ENCODE measurements around the gene CHKA. TPM values are rescaled to one million over a fixed set of nuclear protein-coding genes. Genes with fewer than 3 reads are reported as not detected.

CHKA gene
- polyA plus RNA-seq, 3 donors from 2014 or later: 2.7 to 7.5 (median 4.9) TPM

GRCh38 chr11:68031144-68031464 is 90.1 kb downstream of the CHKA start:
- peak overlapping the region; percentile 92 to 98 (median 96) for H3K4me3 Mint-ChIP-seq
- peaks cover 0 to 3% (median 0%) of the 10 kb centered on the region in 6 donors for H3K9me3 Mint-ChIP-seq
- peaks cover 0 to 10% (median 3%) of the 10 kb centered on the region in 3 donors for H3K27me3 Mint-ChIP-seq (ENCODE audit: low read depth in 3 of 3)
- DNase-seq: no peak
- peaks cover 0 to 4% (median 0%) of the 10 kb centered on the region in 3 donors for H3K36me3 Mint-ChIP-seq
- peak overlapping the region; percentile 85 to 93 (median 92) for H3K27ac Mint-ChIP-seq
- peaks cover 27 to 33% of the 10 kb centered on the region in 2 donors for H3K4me1 Mint-ChIP-seq

GRCh38 chr11:68030318-68031143 is 90.7 kb downstream of the CHKA start, which contains the start of gene NDUFS8:
Gene NDUFS8 (plus strand): TSS chr11:68030681. CDS start chr11:68032152, 1,471 bp downstream.
- Mint-ChIP-seq H3K27me3 (ENCODE audit: low read depth in 3 of 3) (peaks cover under 1 to 10% (median 3%) of the 10 kb centered on the region in 3 donors), H3K4me1 (peaks cover 28 to 32% of the 10 kb centered on the region in 2 donors), H3K9me3 (peaks cover 0 to 3% (median 0%) of the 10 kb centered on the region in 6 donors), H3K4me3 (peak within 1 kb of the TSS; percentile 92 to 98 (median 96)), H3K36me3 (peaks cover 0 to 4% (median 0%) of the 10 kb centered on the region in 3 donors), H3K27ac (peak within 1 kb of the TSS; percentile 85 to 93 (median 92))
- DNase-seq: peak; percentile 97 to 98 (median 98)

- peaks cover 29 to 35% of the 10 kb centered on the region in 2 donors for H3K4me1 Mint-ChIP-seq
- H3K36me3 Mint-ChIP-seq: peaks cover 0 to 4% (median 0%) of the 10 kb centered on the region in 3 donors
- H3K4me3 Mint-ChIP-seq: peak overlapping the region; percentile 62 to 98 (median 94)
- peaks cover 3 to 10% (median 4%) of the 10 kb centered on the region in 3 donors for H3K27me3 Mint-ChIP-seq (ENCODE audit: low read depth in 3 of 3)
- peak overlapping the region in 3 of 6 donors; percentile 22 to 44 (median 23) for H3K27ac Mint-ChIP-seq
- peaks cover 0 to 3% (median 0%) of the 10 kb centered on the region in 6 donors for H3K9me3 Mint-ChIP-seq
- no peak for DNase-seq
Measured at GRCh38 chr11:68028802-68029545, 92.2 kb downstream of the CHKA start.

GRCh38 chr11:68027667-68028066 is 93.5 kb downstream of the CHKA start:
- no peak for DNase-seq
- Mint-ChIP-seq H3K4me3 (no peak overlapping the region), H3K9me3 (peaks cover 0 to 3% (median 0%) of the 10 kb centered on the region in 6 donors), H3K36me3 (peaks cover 0 to 4% (median 0%) of the 10 kb centered on the region in 3 donors), H3K27ac (no peak overlapping the region), H3K4me1 (peaks cover 29 to 35% of the 10 kb centered on the region in 2 donors), H3K27me3 (ENCODE audit: low read depth in 3 of 3) (peaks cover 3 to 10% (median 4%) of the 10 kb centered on the region in 3 donors)

- H3K4me1 Mint-ChIP-seq: peaks cover 25 to 30% of the 10 kb centered on the region in 2 donors
- peaks cover 4 to 10% (median 5%) of the 10 kb centered on the region in 3 donors for H3K27me3 Mint-ChIP-seq (ENCODE audit: low read depth in 3 of 3)
- peak overlapping the region in 4 of 6 donors; percentile 59 to 85 (median 72) for H3K27ac Mint-ChIP-seq
- peaks cover 0 to under 1% (median 0%) of the 10 kb centered on the region in 6 donors for H3K9me3 Mint-ChIP-seq
- peak in 1 of 3 donors; percentile 13 for DNase-seq
- H3K4me3 Mint-ChIP-seq: peak overlapping the region in 2 of 5 donors; percentile 4 to 21
- peaks cover 0 to 1% (median 0%) of the 10 kb centered on the region in 3 donors for H3K36me3 Mint-ChIP-seq
Measured at GRCh38 chr11:68026391-68027105, 94.6 kb downstream of the CHKA start.

- H3K27me3 Mint-ChIP-seq (ENCODE audit: low read depth in 3 of 3): peaks cover 4% of the 10 kb centered on the region in 3 donors
- H3K9me3 Mint-ChIP-seq: no peaks in the 10 kb centered on the region
- H3K4me1 Mint-ChIP-seq: peaks cover 10 to 16% of the 10 kb centered on the region in 2 donors
- peak overlapping the region in 1 of 5 donors; percentile 23 for H3K4me3 Mint-ChIP-seq
- DNase-seq: peak in 2 of 3 donors; percentile 36 to 44
- H3K36me3 Mint-ChIP-seq: no peaks in the 10 kb centered on the region
- H3K27ac Mint-ChIP-seq: peak overlapping the region in 4 of 6 donors; percentile 18 to 73 (median 48)
Measured at GRCh38 chr11:68025047-68025446, 96.1 kb downstream of the CHKA start.

GRCh38 chr11:68024508-68024907 is 96.7 kb downstream of the CHKA start:
- no peaks in the 10 kb centered on the region for H3K9me3 Mint-ChIP-seq

GRCh38 chr11:68022531-68022930 is 98.7 kb downstream of the CHKA start:
- Mint-ChIP-seq H3K36me3 (no peaks in the 10 kb centered on the region), H3K4me3 (no peak overlapping the region), H3K4me1 (peaks cover 7 to 15% of the 10 kb centered on the region in 2 donors), H3K27ac (no peak overlapping the region), H3K9me3 (no peaks in the 10 kb centered on the region), H3K27me3 (ENCODE audit: low read depth in 3 of 3) (peaks cover 4% of the 10 kb centered on the region in 3 donors)
- no peak for DNase-seq

More at GRCh38 chr11:68024508-68024907, 96.7 kb downstream of the CHKA start:
- DNase-seq: no peak
- Mint-ChIP-seq H3K27ac (peak overlapping the region in 1 of 6 donors; percentile 31), H3K4me3 (no peak overlapping the region), H3K4me1 (peaks cover 9 to 15% of the 10 kb centered on the region in 2 donors), H3K27me3 (ENCODE audit: low read depth in 3 of 3) (peaks cover 4% of the 10 kb centered on the region in 3 donors), H3K36me3 (no peaks in the 10 kb centered on the region)

- no peaks in the 10 kb centered on the region for H3K36me3 Mint-ChIP-seq
- H3K4me1 Mint-ChIP-seq: peaks cover 4 to 12% of the 10 kb centered on the region in 2 donors
- no peaks in the 10 kb centered on the region for H3K9me3 Mint-ChIP-seq
- peaks cover 2 to 4% (median 4%) of the 10 kb centered on the region in 3 donors for H3K27me3 Mint-ChIP-seq (ENCODE audit: low read depth in 3 of 3)
- no peak overlapping the region for H3K4me3 Mint-ChIP-seq
- H3K27ac Mint-ChIP-seq: no peak overlapping the region
- no peak for DNase-seq
Measured at GRCh38 chr11:68021167-68021787, 99.9 kb downstream of the CHKA start.

- Mint-ChIP-seq H3K4me1 (peaks cover 2 to 8% of the 10 kb centered on the region in 2 donors), H3K36me3 (no peaks in the 10 kb centered on the region), H3K9me3 (no peaks in the 10 kb centered on the region), H3K4me3 (no peak overlapping the region), H3K27ac (no peak overlapping the region), H3K27me3 (ENCODE audit: low read depth in 3 of 3) (peaks cover 3 to 4% (median 4%) of the 10 kb centered on the region in 3 donors)
- no peak for DNase-seq
Measured at GRCh38 chr11:68020575-68020974, 100.6 kb downstream of the CHKA start.

GRCh38 chr11:68019486-68019885 is 101.7 kb downstream of the CHKA start:
- Mint-ChIP-seq H3K27ac (no peak overlapping the region), H3K9me3 (no peaks in the 10 kb centered on the region), H3K36me3 (no peaks in the 10 kb centered on the region), H3K4me3 (no peak overlapping the region), H3K4me1 (no peaks in the 10 kb centered on the region), H3K27me3 (ENCODE audit: low read depth in 3 of 3) (peaks cover 0 to 6% (median 4%) of the 10 kb centered on the region in 3 donors)
- DNase-seq: no peak

- no peaks in the 10 kb centered on the region for H3K9me3 Mint-ChIP-seq
- H3K27ac Mint-ChIP-seq: no peak overlapping the region
- H3K4me1 Mint-ChIP-seq: no peaks in the 10 kb centered on the region
- DNase-seq: no peak
- H3K4me3 Mint-ChIP-seq: no peak overlapping the region
- peaks cover 0 to 6% (median 4%) of the 10 kb centered on the region in 3 donors for H3K27me3 Mint-ChIP-seq (ENCODE audit: low read depth in 3 of 3)
- H3K36me3 Mint-ChIP-seq: no peaks in the 10 kb centered on the region
Measured at GRCh38 chr11:68018730-68019190, 102.4 kb downstream of the CHKA start.

Data from immature natural killer cell (primary cell).